ENCODE results near the gene ROR2. TPM values are rescaled to one million over a fixed set of nuclear protein-coding genes. Genes with fewer than 3 reads are reported as not detected.

ROR2 gene
- total and polyA plus RNA-seq, 4 donors, result 0.13 to 0.84 (median 0.52) TPM

DNA sequence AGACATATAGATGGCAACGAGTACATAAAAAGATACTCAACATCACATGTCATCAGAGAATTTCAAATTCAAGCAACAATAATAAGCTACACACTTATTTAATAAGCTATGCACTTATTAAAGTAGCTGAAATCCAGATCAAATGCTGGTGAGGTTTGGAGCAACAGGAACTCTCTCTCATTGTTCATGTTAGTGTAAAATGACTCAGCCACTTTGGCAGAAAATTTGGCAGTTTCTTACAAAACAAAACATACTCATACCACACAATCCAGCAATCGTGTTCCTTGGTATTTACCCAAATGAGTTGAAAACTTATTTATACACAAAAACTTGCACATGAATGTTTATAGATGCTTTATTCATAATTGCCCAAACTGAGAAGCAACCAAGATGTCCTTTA, 394.9 kb downstream of the ROR2 start:
- Histone ChIP-seq H3K9me3 (ENCODE audit: control insufficient read depth in 4 of 4, low read length in 3 of 4) (no peaks in the 10 kb centered on the region), H3K9ac (ENCODE audit: low read depth in 1 of 2, low read length in 2 of 2) (no peak overlapping the region), H3K27me3 (ENCODE audit: control insufficient read depth in 4 of 4, insufficient read depth in 4 of 4, low read length in 3 of 4) (peaks cover 0 to 5% (median 0%) of the 10 kb centered on the region in 4 donors), H3K4me3 (ENCODE audit: low read depth in 1 of 3, low read length in 3 of 3) (no peak overlapping the region), H3K27ac (ENCODE audit: low read depth in 1 of 2, low read length in 2 of 2) (no peak overlapping the region), H3K4me1 (ENCODE audit: control insufficient read depth in 4 of 4, insufficient read depth in 4 of 4, low read length in 3 of 4) (no peaks in the 10 kb centered on the region), H3K36me3 (ENCODE audit: control insufficient read depth in 4 of 4, insufficient read depth in 3 of 4, low read depth in 1 of 4, low read length in 3 of 4) (no peaks in the 10 kb centered on the region)
- TF ChIP-seq YY1 (IDR thresholded peaks at IDR 0.05) (no peak), HNF4A (conservative IDR thresholded peaks at IDR 0.05) (no peak), FOXA1 (IDR thresholded peaks at IDR 0.05) (no peak), NR2F2 (IDR thresholded peaks at IDR 0.05) (no peak), JUND (IDR thresholded peaks at IDR 0.05) (no peak)
- TF ChIP-seq, protein P1, sequence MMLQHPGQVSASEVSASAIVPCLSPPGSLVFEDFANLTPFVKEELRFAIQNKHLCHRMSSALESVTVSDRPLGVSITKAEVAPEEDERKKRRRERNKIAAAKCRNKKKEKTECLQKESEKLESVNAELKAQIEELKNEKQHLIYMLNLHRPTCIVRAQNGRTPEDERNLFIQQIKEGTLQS (IDR thresholded peaks at IDR 0.05), result no peak
- TF ChIP-seq, protein P2, sequence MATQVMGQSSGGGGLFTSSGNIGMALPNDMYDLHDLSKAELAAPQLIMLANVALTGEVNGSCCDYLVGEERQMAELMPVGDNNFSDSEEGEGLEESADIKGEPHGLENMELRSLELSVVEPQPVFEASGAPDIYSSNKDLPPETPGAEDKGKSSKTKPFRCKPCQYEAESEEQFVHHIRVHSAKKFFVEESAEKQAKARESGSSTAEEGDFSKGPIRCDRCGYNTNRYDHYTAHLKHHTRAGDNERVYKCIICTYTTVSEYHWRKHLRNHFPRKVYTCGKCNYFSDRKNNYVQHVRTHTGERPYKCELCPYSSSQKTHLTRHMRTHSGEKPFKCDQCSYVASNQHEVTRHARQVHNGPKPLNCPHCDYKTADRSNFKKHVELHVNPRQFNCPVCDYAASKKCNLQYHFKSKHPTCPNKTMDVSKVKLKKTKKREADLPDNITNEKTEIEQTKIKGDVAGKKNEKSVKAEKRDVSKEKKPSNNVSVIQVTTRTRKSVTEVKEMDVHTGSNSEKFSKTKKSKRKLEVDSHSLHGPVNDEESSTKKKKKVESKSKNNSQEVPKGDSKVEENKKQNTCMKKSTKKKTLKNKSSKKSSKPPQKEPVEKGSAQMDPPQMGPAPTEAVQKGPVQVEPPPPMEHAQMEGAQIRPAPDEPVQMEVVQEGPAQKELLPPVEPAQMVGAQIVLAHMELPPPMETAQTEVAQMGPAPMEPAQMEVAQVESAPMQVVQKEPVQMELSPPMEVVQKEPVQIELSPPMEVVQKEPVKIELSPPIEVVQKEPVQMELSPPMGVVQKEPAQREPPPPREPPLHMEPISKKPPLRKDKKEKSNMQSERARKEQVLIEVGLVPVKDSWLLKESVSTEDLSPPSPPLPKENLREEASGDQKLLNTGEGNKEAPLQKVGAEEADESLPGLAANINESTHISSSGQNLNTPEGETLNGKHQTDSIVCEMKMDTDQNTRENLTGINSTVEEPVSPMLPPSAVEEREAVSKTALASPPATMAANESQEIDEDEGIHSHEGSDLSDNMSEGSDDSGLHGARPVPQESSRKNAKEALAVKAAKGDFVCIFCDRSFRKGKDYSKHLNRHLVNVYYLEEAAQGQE (IDR thresholded peaks at IDR 0.05), result no peak
- TF ChIP-seq, protein P3, sequence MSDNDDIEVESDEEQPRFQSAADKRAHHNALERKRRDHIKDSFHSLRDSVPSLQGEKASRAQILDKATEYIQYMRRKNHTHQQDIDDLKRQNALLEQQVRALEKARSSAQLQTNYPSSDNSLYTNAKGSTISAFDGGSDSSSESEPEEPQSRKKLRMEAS (IDR thresholded peaks at IDR 0.05), result no peak
- DNase-seq (ENCODE audit: low spot score), result no peak
- WGBS, result 68% methylated on average over 2 of the region's 2 CpGs

DNA sequence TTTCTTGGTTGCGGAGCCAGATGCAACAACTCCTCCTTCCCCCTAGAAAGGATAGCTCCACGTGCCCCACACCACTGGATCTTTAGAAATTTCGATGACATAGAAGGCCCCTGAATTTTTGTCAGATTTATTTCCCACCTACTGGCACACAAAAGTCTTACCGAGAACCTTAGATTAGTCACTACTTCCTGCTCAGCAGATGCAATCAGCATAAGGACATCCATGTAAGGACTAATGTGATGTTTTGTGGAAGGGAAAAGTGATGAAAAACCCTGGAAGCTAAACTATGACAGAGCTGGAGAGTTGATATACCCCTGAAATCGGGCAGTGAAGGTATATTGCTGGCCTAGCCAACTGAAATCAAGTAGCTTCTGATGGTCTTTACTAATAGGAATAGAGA, 400.9 kb downstream of the ROR2 start:
- Histone ChIP-seq H3K27me3 (ENCODE audit: control insufficient read depth in 4 of 4, insufficient read depth in 4 of 4, low read length in 3 of 4) (no peaks in the 10 kb centered on the region), H3K36me3 (ENCODE audit: control insufficient read depth in 4 of 4, insufficient read depth in 3 of 4, low read depth in 1 of 4, low read length in 3 of 4) (no peaks in the 10 kb centered on the region)
- no peak for TF ChIP-seq JUND (IDR thresholded peaks at IDR 0.05)
- TF ChIP-seq FOXA2 (IDR thresholded peaks at IDR 0.05), result no peak
- no peak for TF ChIP-seq TAF1 (conservative IDR thresholded peaks at IDR 0.05)
- TF ChIP-seq FOXA1 (IDR thresholded peaks at IDR 0.05), result no peak
- TF ChIP-seq YY1 (IDR thresholded peaks at IDR 0.05), result no peak
- TF ChIP-seq RAD21 (IDR thresholded peaks at IDR 0.05), result no peak
- no peak for TF ChIP-seq GABPA (IDR thresholded peaks at IDR 0.05 in 1 of 2, conservative IDR thresholded peaks at IDR 0.05 in 1 of 2)

DNA sequence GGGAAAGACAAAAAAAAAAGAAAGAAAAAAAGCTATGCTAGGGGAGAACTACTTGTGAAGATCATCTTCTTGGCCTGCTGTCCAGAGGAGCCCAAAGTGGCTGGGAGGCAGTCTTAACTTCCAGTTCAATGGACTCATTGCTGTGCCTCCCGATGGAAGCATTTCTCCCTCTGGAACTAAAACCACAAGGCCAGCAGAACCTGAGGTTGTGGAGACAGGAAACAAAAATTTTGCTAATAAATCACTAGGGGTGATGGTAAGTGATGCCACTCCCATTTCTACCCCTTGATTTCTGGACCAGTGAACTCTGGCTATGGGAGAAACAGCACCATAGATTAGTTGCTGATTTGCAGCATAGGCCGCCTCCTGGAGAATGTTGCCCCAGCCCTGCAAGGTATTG, 402.9 kb downstream of the ROR2 start:
- no peak overlapping the region for H3K27ac ChIP-seq (ENCODE audit: low read depth in 1 of 2, low read length in 2 of 2)
- 81% methylated on average over 2 of the region's 2 CpGs for WGBS

More for the DNA sequence above, 400.9 kb downstream of the ROR2 start:
- Histone ChIP-seq H3K27ac (ENCODE audit: low read depth in 1 of 2, low read length in 2 of 2) (no peak overlapping the region), H3K9me3 (ENCODE audit: control insufficient read depth in 4 of 4, low read length in 3 of 4) (no peaks in the 10 kb centered on the region), H3K9ac (ENCODE audit: low read depth in 1 of 2, low read length in 2 of 2) (no peak overlapping the region), H3K4me1 (ENCODE audit: control insufficient read depth in 4 of 4, insufficient read depth in 4 of 4, low read length in 3 of 4) (no peaks in the 10 kb centered on the region), H3K4me3 (ENCODE audit: low read depth in 1 of 3, low read length in 3 of 3) (no peak overlapping the region)
- no peak for DNase-seq (ENCODE audit: low spot score)
- WGBS, result 74% methylated on average over 5 of the region's 5 CpGs

More for the DNA sequence above, 402.9 kb downstream of the ROR2 start:
- no peak for DNase-seq (ENCODE audit: low spot score)
- Histone ChIP-seq H3K4me1 (ENCODE audit: control insufficient read depth in 4 of 4, insufficient read depth in 4 of 4, low read length in 3 of 4) (no peaks in the 10 kb centered on the region), H3K9me3 (ENCODE audit: control insufficient read depth in 4 of 4, low read length in 3 of 4) (no peaks in the 10 kb centered on the region), H3K4me3 (ENCODE audit: low read depth in 1 of 3, low read length in 3 of 3) (no peak overlapping the region), H3K9ac (ENCODE audit: low read depth in 1 of 2, low read length in 2 of 2) (no peak overlapping the region), H3K36me3 (ENCODE audit: control insufficient read depth in 4 of 4, insufficient read depth in 3 of 4, low read depth in 1 of 4, low read length in 3 of 4) (no peaks in the 10 kb centered on the region), H3K27me3 (ENCODE audit: control insufficient read depth in 4 of 4, insufficient read depth in 4 of 4, low read length in 3 of 4) (no peaks in the 10 kb centered on the region)
- no peak for TF ChIP-seq EGR1 (IDR thresholded peaks at IDR 0.05; ENCODE audit: low read depth in 2 of 2)
- TF ChIP-seq SP1 (IDR thresholded peaks at IDR 0.05), result no peak
- TF ChIP-seq FOXA2 (IDR thresholded peaks at IDR 0.05), result no peak
- TF ChIP-seq, protein P2 (IDR thresholded peaks at IDR 0.05), result no peak
- TF ChIP-seq YY1 (IDR thresholded peaks at IDR 0.05), result no peak
- TF ChIP-seq GABPA (IDR thresholded peaks at IDR 0.05 in 1 of 2, conservative IDR thresholded peaks at IDR 0.05 in 1 of 2), result no peak
- no peak for TF ChIP-seq RXRA (IDR thresholded peaks at IDR 0.05)

All from liver (tissue), 9 donors.